ENCODE results near the gene CTTN.

- no peak for TF ChIP-seq SUZ12 (IDR thresholded peaks at IDR 0.05; ENCODE audit: extremely low read depth, insufficient read depth, insufficient read length)
- TF ChIP-seq YY1 (IDR thresholded peaks at IDR 0.05; ENCODE audit: insufficient read depth, insufficient read length): no peak
- no peak for TF ChIP-seq ZNF274 (IDR thresholded peaks at IDR 0.05; ENCODE audit: low read depth, low read length)
These were observed 45.0 kb upstream of the CTTN start for GRCh38 chr11:70353329-70353728.

Measured in NT2/D1 (cell line).